OCI-LY3 (cell line): Measurements from ENCODE around the gene SPOP.
"Not testable (repeated sequence)": the region's sequence is repeated elsewhere in the genome, so short reads cannot be mapped to it uniquely, and the experiment has no call there.

Source experiments
- H2AFZ ChIP-seq: fragments of 200-600, 300-600 bp; shearing (Covaris generic); 2 replicates; pipeline ENCODE4 v1.6.0; 2014; ENCODE audit warnings: antibody characterized with exemption, low read depth, low read length
- H3K27ac ChIP-seq: fragments of 200-600, 300-600 bp; sonication (generic); 2 replicates; pipeline ENCODE4 v1.5.1; 2014; ENCODE audit warnings: mild to moderate bottlenecking, low read length, moderate library complexity, mixed read lengths
- H3K27me3 ChIP-seq: fragments of 200-600, 300-600 bp; sonication (generic); 2 replicates; pipeline ENCODE4 v1.6.1; 2014; ENCODE audit warnings: low read depth, low read length, mixed read lengths
- H3K36me3 ChIP-seq: fragments of 200-600, 300-600 bp; sonication (generic); replicated peaks from 2 replicates; pipeline ENCODE3; 2014; ENCODE audit warnings: low read depth, low read length, mixed read lengths
- H3K4me1 ChIP-seq: fragments of 300-600, 200-600 bp; sonication (generic); 2 replicates; pipeline ENCODE4 v1.6.1; 2014; ENCODE audit warnings: low read length, mixed read lengths
- H3K4me2 ChIP-seq: fragments of 200-600, 300-600 bp; sonication (generic); 2 replicates; pipeline ENCODE4 v1.6.1; 2014; ENCODE audit warnings: low read length, mixed read lengths
- H3K4me3 ChIP-seq: fragments of 300-600, 200-600 bp; sonication (generic); 2 replicates; pipeline ENCODE4 v1.5.1; 2014; ENCODE audit warnings: antibody characterized with exemption, mild to moderate bottlenecking, low read length, moderate library complexity
- H3K79me2 ChIP-seq: fragments of 300-600, 200-600 bp; shearing (Covaris generic); 2 replicates; pipeline ENCODE4 v1.6.1; 2014; ENCODE audit warnings: mild to moderate bottlenecking, low read length, mixed read lengths
- H3K9ac ChIP-seq: fragments of 300-600, 200-600 bp; shearing (Covaris generic); 2 replicates; pipeline ENCODE4 v1.6.0; 2014; ENCODE audit warnings: mild to moderate bottlenecking, low read length, moderate library complexity
- H3K9me3 ChIP-seq: fragments of 200-600, 300-600 bp; shearing (Covaris generic); 2 replicates; pipeline ENCODE4 v1.6.1; 2014; ENCODE audit warnings: low read length, mixed read lengths; ENCODE audit not compliant: insufficient read depth
- H4K20me1 ChIP-seq: fragments of 200-600, 300-600 bp; sonication (generic); 2 replicates; pipeline ENCODE4 v1.6.1; 2016; ENCODE audit warnings: low read length, mixed read lengths; ENCODE audit not compliant: insufficient read depth
- EZH2phosphoT487 ChIP-seq: fragments of 200-600 bp; shearing (Covaris generic); IDR thresholded peaks from 2 replicates; pipeline ENCODE4 v1.6.1; 2018; ENCODE audit warnings: antibody characterized with exemption, mixed run types, low read depth
- TF ChIP-seq, protein P1 (sequence below): fragments of 200-600, 300-600 bp; sonication (generic); IDR thresholded peaks from 2 replicates; pipeline ENCODE4 v1.5.1; 2014; ENCODE audit warnings: antibody characterized with exemption, low read length, low read depth

SPOP gene

GRCh38 chr17:49680314-49680713 is 2.4 kb upstream of the SPOP start:
- H4K20me1 ChIP-seq, result peaks cover 14% of the 10 kb centered on the region
- no peak overlapping the region for H3K27ac ChIP-seq

GRCh38 chr17:49677134-49677932 is 564 bp downstream of the SPOP start:
- Histone ChIP-seq H3K4me3 (peak overlapping the region; percentile 96), H4K20me1 (peaks cover 28% of the 10 kb centered on the region), H3K79me2 (peaks cover 45% of the 10 kb centered on the region), H3K27ac (peak overlapping the region; percentile 83), H3K27me3 (peaks cover 6% of the 10 kb centered on the region), H3K4me2 (peak overlapping the region; percentile 99), H2AFZ (peak overlapping the region; percentile 16; the same call in 1 of the 2 replicates), H3K36me3 (peaks cover 9% of the 10 kb centered on the region), H3K9ac (peak overlapping the region; percentile 97), H3K4me1 (peaks cover 23% of the 10 kb centered on the region), H3K9me3 (no peaks in the 10 kb centered on the region)
- TF ChIP-seq EZH2phosphoT487, result no peak
- TF ChIP-seq, protein P1, sequence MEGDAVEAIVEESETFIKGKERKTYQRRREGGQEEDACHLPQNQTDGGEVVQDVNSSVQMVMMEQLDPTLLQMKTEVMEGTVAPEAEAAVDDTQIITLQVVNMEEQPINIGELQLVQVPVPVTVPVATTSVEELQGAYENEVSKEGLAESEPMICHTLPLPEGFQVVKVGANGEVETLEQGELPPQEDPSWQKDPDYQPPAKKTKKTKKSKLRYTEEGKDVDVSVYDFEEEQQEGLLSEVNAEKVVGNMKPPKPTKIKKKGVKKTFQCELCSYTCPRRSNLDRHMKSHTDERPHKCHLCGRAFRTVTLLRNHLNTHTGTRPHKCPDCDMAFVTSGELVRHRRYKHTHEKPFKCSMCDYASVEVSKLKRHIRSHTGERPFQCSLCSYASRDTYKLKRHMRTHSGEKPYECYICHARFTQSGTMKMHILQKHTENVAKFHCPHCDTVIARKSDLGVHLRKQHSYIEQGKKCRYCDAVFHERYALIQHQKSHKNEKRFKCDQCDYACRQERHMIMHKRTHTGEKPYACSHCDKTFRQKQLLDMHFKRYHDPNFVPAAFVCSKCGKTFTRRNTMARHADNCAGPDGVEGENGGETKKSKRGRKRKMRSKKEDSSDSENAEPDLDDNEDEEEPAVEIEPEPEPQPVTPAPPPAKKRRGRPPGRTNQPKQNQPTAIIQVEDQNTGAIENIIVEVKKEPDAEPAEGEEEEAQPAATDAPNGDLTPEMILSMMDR, result no peak

More at GRCh38 chr17:49680314-49680713, 2.4 kb upstream of the SPOP start:
- no peak overlapping the region for H2AFZ ChIP-seq
- H3K27me3 ChIP-seq, result peaks cover 8% of the 10 kb centered on the region
- H3K4me3 ChIP-seq, result no peak overlapping the region
- H3K36me3 ChIP-seq, result peaks cover 3% of the 10 kb centered on the region
- H3K4me2 ChIP-seq, result no peak overlapping the region
- H3K4me1 ChIP-seq, result peaks cover 19% of the 10 kb centered on the region
- H3K9me3 ChIP-seq, result no peaks in the 10 kb centered on the region
- no peak overlapping the region for H3K9ac ChIP-seq
- TF ChIP-seq, protein P1, result no peak
- TF ChIP-seq EZH2phosphoT487, result no peak
- peaks cover 19% of the 10 kb centered on the region for H3K79me2 ChIP-seq

GRCh38 chr17:49676276-49676868 is 1.5 kb downstream of the SPOP start:
- Histone ChIP-seq H3K27ac (peak overlapping the region; percentile 83), H4K20me1 (peaks cover 34% of the 10 kb centered on the region), H3K9ac (peak overlapping the region; percentile 97), H3K4me1 (peaks cover 23% of the 10 kb centered on the region), H3K36me3 (peaks cover 11% of the 10 kb centered on the region), H3K79me2 (peaks cover 53% of the 10 kb centered on the region), H3K9me3 (no peaks in the 10 kb centered on the region), H3K27me3 (no peaks in the 10 kb centered on the region; the same call in 1 of the 2 replicates), H3K4me2 (peak overlapping the region; percentile 99), H2AFZ (no peak overlapping the region), H3K4me3 (peak overlapping the region; percentile 96)
- TF ChIP-seq, protein P1, result no peak
- TF ChIP-seq EZH2phosphoT487, result no peak

- Histone ChIP-seq H4K20me1 (peaks cover 48% of the 10 kb centered on the region), H3K36me3 (peaks cover 11% of the 10 kb centered on the region), H2AFZ (no peak overlapping the region), H3K27ac (no peak overlapping the region), H3K9ac (no peak overlapping the region), H3K27me3 (no peaks in the 10 kb centered on the region), H3K4me2 (no peak overlapping the region), H3K4me1 (peaks cover 23% of the 10 kb centered on the region), H3K9me3 (no peaks in the 10 kb centered on the region), H3K79me2 (peaks cover 71% of the 10 kb centered on the region), H3K4me3 (no peak overlapping the region)
- no peak for TF ChIP-seq EZH2phosphoT487
- TF ChIP-seq, protein P1, result no peak
Measured at GRCh38 chr17:49674507-49674906, 3.4 kb downstream of the SPOP start.

DNA sequence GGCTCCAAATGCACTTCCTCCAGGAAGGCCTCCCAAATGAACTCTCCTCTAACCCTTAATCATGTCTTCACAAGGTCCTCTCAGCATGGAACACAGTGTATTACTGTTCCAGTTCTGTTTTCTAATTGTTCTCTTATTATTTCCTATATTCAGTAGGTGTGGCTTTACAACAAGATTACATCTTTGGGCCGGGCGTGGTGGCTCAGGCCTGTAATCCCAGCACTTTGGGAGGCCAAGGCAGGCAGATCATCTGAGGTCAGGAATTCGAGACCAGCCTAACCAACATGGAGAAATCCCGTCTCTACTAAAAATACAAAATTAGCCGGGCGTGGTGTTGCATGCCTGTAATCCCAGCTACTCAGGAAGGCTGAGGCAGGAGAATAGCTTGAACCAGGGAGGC is 4.2 kb downstream of the SPOP start:
- H3K4me3 ChIP-seq, H2AFZ ChIP-seq, H3K27ac ChIP-seq, H3K9me3 ChIP-seq, H3K4me2 ChIP-seq, H3K27me3 ChIP-seq, H3K9ac ChIP-seq: not testable (repeated sequence)
- H3K36me3 ChIP-seq, result peaks cover 11% of the 10 kb centered on the region
- H4K20me1 ChIP-seq, result peaks cover 48% of the 10 kb centered on the region
- H3K79me2 ChIP-seq, result peaks cover 73% of the 10 kb centered on the region
- peaks cover 23% of the 10 kb centered on the region for H3K4me1 ChIP-seq
